Measurements from ENCODE around the gene DNHD1. TPM values are rescaled to one million over a fixed set of nuclear protein-coding genes. Genes with fewer than 3 reads are reported as not detected.

The DNHD1 gene
- total and polyA plus RNA-seq, 2 of the 4 experiments (the other 2 are of a cell fraction), result 1.8 to 3.6 TPM

DNA sequence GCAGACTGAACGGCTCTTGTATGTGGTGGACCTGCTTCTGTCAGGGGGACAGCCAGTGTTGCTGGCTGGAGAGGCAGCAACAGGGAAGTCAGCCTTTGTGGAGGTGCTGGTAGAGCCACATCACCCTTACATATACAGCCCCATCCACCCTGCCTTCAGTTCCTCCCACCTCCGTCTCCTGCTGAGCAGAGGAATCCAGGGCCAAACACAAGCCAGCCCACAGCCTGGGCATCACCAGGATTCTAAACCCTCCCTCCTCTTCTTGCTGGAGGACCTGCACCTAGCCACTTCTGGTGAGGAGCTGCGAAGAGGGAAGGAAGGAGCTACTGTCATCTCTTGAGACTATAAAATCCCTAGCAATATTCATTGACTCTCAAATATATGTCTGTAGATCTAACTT lies 51.6 kb downstream of the DNHD1 start:
- H2BK20ac ChIP-seq (ENCODE audit: low read depth, low read length), result no peak overlapping the region
- no peak overlapping the region for H3K9ac ChIP-seq (ENCODE audit: low read depth, low read length)
- H2BK5ac ChIP-seq (ENCODE audit: low read depth, low read length, poor library complexity, severe bottlenecking), result no peak overlapping the region
- H3K4ac ChIP-seq (ENCODE audit: low read depth, low read length), result no peak overlapping the region
- no peak overlapping the region for H3K56ac ChIP-seq (ENCODE audit: extremely low read depth, insufficient read depth, low read length)
- H3K36me3 ChIP-seq (ENCODE audit: control insufficient read depth, insufficient read depth, low read length), result 0 out of 2 replicates have a peak, but pooled peaks cover 4% of the 10 kb centered on the region
- H3K4me2 ChIP-seq (ENCODE audit: low read depth, low read length), result no peak overlapping the region
- no peak overlapping the region for H3K18ac ChIP-seq (ENCODE audit: low read depth, low read length)
- H3K4me1 ChIP-seq (ENCODE audit: control insufficient read depth, insufficient read depth, low read length), result no peaks in the 10 kb centered on the region
- ATAC-seq (ENCODE audit: low read depth) (no peak), DNase-seq (no peak)
- H3K4me3 ChIP-seq (ENCODE audit: insufficient read depth, low read depth, low read length), result no peak overlapping the region
- no peak overlapping the region for H4K91ac ChIP-seq (ENCODE audit: insufficient read depth, low read depth, low read length)
- H3K23ac ChIP-seq (ENCODE audit: low read depth, low read length), result no peak overlapping the region
- H4K20me1 ChIP-seq (ENCODE audit: insufficient read depth, low read length), result no peaks in the 10 kb centered on the region
- H2BK120ac ChIP-seq (ENCODE audit: low read depth, low read length), result no peak overlapping the region
- H3K14ac ChIP-seq (replicated peaks; ENCODE audit: low read depth, low read length), result no peak overlapping the region
- in situ Hi-C loops (cut with MboI; ENCODE audit: low sequenced_read_pairs), result no loop called here
- no peak overlapping the region for H2AK5ac ChIP-seq (ENCODE audit: low read depth, low read length)
- no peak overlapping the region for H2AK9ac ChIP-seq (replicated peaks; ENCODE audit: low read depth, low read length, poor library complexity)
- H3K27me3 ChIP-seq (ENCODE audit: control insufficient read depth, insufficient read depth, low read length), result no peaks in the 10 kb centered on the region
- TF ChIP-seq SMC3 (IDR thresholded peaks at IDR 0.05; ENCODE audit: low read depth, low read length), result no peak
- TF ChIP-seq MAFK (IDR thresholded peaks at IDR 0.05; ENCODE audit: low read depth, low read length), result no peak
- no peak for TF ChIP-seq ELK1 (IDR thresholded peaks at IDR 0.05; ENCODE audit: borderline replicate concordance, low read depth, low read length)
- TF ChIP-seq CHD1 (IDR thresholded peaks at IDR 0.05; ENCODE audit: low read depth, low read length), result no peak
- no peak for TF ChIP-seq FOS (IDR thresholded peaks at IDR 0.05; ENCODE audit: low read depth, low read length)
- TF ChIP-seq RCOR1 (IDR thresholded peaks at IDR 0.05; ENCODE audit: insufficient replicate concordance, low read length), result no peak
- TF ChIP-seq CTCF (conservative IDR thresholded peaks at IDR 0.05; ENCODE audit: low read depth, low read length), result no peak
- no peak for TF ChIP-seq CEBPB (IDR thresholded peaks at IDR 0.05; ENCODE audit: low read depth, low read length)
- TF ChIP-seq, protein P1, sequence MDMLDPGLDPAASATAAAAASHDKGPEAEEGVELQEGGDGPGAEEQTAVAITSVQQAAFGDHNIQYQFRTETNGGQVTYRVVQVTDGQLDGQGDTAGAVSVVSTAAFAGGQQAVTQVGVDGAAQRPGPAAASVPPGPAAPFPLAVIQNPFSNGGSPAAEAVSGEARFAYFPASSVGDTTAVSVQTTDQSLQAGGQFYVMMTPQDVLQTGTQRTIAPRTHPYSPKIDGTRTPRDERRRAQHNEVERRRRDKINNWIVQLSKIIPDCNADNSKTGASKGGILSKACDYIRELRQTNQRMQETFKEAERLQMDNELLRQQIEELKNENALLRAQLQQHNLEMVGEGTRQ (IDR thresholded peaks at IDR 0.05; ENCODE audit: low read depth, low read length), result no peak
- 100% methylated on average over 1 of the region's 3 CpGs; no CpG with 5 or more reads in 1 of the 2 experiments for WGBS, 2 experiments (ENCODE audit: extremely low coverage in 2 of 2, insufficient read length in 1 of 2)
- no peak overlapping the region for H4K8ac ChIP-seq (ENCODE audit: low read depth in 2 of 2, low read length in 2 of 2)
- H3K79me1 ChIP-seq (ENCODE audit: low read depth in 1 of 2, low read length in 2 of 2), result no peaks in the 10 kb centered on the region
- H3K9me3 ChIP-seq (ENCODE audit: control insufficient read depth, insufficient read depth, low read length), result no peaks in the 10 kb centered on the region
- no TSS peak for BruUV-seq (replicated peaks)
- no peak overlapping the region for H3K27ac ChIP-seq (ENCODE audit: insufficient read depth, low read length)
- H3K9me1 ChIP-seq (ENCODE audit: insufficient read depth, low read length), result peaks cover 7% of the 10 kb centered on the region; the same call in 1 of the 2 replicates
- POLR2A ChIA-PET (ENCODE audit: unreplicated experiment), result no interaction called here
- dilution Hi-C loops (cut with HindIII; ENCODE audit: low sequenced_read_pairs, unreplicated experiment), result no loop called here
- H2BK15ac ChIP-seq (ENCODE audit: low read depth, low read length), result no peak overlapping the region
- intact Hi-C loops (cut with micrococcal nuclease), result no loop called here
- H4K5ac ChIP-seq (ENCODE audit: low read depth, low read length), result no peak overlapping the region
- H2AFZ ChIP-seq (replicated peaks; ENCODE audit: low read length, poor library complexity), result no peak overlapping the region
- CTCF ChIA-PET, result interaction anchor here (1.3 kb wide), 1 partner anchor 18 kb away, joined by 3 read pairs; no protein-coding TSS in a partner anchor
